Measurements from ENCODE around the gene COL7A1. TPM values are rescaled to one million over a fixed set of nuclear protein-coding genes. Genes with fewer than 3 reads are reported as not detected.

Gene COL7A1
- total RNA-seq, 1 experiment from 2014 or later = 5.2 TPM

DNA sequence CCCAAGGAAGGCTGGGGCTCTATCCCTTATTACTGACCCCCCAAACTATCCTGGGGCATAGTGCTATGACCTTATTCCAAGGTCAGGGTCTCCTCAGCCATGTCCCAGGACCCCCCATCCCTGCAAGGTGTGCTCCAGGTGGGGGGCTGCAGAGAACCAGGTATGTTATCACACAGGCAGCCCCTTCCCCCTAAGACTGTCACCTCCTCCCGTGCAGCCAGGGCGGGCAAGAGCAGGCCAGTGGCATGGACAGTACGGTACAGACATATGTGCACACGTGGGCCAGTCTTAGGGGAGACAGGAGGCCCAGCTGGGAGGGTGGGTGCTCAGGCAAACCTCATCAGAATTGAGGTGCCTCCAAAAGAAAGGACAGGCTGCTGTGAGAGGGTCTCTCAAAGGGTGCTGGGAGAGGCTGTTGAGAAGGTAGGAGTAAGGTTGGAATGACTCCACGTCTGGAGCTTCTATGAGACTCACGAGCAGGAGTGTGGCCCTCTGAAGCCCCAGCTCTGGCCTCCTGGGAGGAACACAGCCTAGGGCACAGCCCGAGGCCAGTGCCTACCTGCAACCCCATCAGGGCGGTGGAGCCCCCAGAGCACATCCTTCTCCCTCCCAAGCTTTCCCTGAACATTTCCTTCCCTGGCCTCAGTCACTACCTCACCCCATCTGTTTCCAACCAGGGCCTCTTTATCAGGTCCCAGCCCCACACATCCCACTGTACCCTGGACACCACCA lies 1.7 kb upstream of the COL7A1 start:
- Mint-ChIP-seq H3K4me3 (ENCODE audit: unreplicated experiment) (no peak overlapping the region), H3K27ac (ENCODE audit: unreplicated experiment) (peak overlapping the region; percentile 12), H3K27me3 (ENCODE audit: insufficient read depth, unreplicated experiment) (no peaks in the 10 kb centered on the region), H3K4me1 (ENCODE audit: low read depth, unreplicated experiment) (peaks cover 7% of the 10 kb centered on the region), H3K36me3 (ENCODE audit: insufficient read depth, unreplicated experiment) (peaks cover 39% of the 10 kb centered on the region), H3K9me3 (ENCODE audit: unreplicated experiment) (no peaks in the 10 kb centered on the region)
- H3K9me3 ChIP-seq = no peaks in the 10 kb centered on the region
- intact Hi-C loops (cut with micrococcal nuclease; ENCODE audit: unreplicated experiment) = no loop called here
- no peaks in the 10 kb centered on the region for H3K27me3 ChIP-seq (replicated peaks; ENCODE audit: control insufficient read depth, insufficient read depth, low read length)
- TF ChIP-seq, protein P1, sequence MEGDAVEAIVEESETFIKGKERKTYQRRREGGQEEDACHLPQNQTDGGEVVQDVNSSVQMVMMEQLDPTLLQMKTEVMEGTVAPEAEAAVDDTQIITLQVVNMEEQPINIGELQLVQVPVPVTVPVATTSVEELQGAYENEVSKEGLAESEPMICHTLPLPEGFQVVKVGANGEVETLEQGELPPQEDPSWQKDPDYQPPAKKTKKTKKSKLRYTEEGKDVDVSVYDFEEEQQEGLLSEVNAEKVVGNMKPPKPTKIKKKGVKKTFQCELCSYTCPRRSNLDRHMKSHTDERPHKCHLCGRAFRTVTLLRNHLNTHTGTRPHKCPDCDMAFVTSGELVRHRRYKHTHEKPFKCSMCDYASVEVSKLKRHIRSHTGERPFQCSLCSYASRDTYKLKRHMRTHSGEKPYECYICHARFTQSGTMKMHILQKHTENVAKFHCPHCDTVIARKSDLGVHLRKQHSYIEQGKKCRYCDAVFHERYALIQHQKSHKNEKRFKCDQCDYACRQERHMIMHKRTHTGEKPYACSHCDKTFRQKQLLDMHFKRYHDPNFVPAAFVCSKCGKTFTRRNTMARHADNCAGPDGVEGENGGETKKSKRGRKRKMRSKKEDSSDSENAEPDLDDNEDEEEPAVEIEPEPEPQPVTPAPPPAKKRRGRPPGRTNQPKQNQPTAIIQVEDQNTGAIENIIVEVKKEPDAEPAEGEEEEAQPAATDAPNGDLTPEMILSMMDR (IDR thresholded peaks at IDR 0.05; ENCODE audit: insufficient read depth in 1 of 2, low read depth in 1 of 2, low read length in 1 of 2, severe bottlenecking in 1 of 2, unreplicated experiment in 1 of 2) = no peak
- ChIA-PET POLR2A (interaction anchor here (1.7 kb wide), 1 partner anchor 150 kb away, joined by 3 read pairs; the partner anchor contains the start of gene ATRIP), CTCF (no interaction called here)
- no TSS peak for BruUV-seq (replicated peaks)
- H3K4me3 ChIP-seq (ENCODE audit: low read depth, low read length) = no peak overlapping the region
- H3K4me1 ChIP-seq = peaks cover 12% of the 10 kb centered on the region
- DNase-seq = no peak
- no peaks in the 10 kb centered on the region; the same call in 1 of the 2 replicates for H3K36me3 ChIP-seq (ENCODE audit: control insufficient read depth, insufficient read depth, low read length)

- H3K4me1 ChIP-seq = peaks cover 12% of the 10 kb centered on the region
- peaks cover 32% of the 10 kb centered on the region for H3K36me3 Mint-ChIP-seq (ENCODE audit: insufficient read depth, unreplicated experiment)
- no peaks in the 10 kb centered on the region for H3K27me3 ChIP-seq (replicated peaks; ENCODE audit: control insufficient read depth, insufficient read depth, low read length)
- no peak overlapping the region for H3K4me3 ChIP-seq (ENCODE audit: low read depth, low read length)
- DNase-seq = no peak
- no TSS peak for BruUV-seq (replicated peaks)
- ChIA-PET CTCF (no interaction called here), POLR2A (no interaction called here)
- H3K36me3 ChIP-seq (ENCODE audit: control insufficient read depth, insufficient read depth, low read length) = no peaks in the 10 kb centered on the region; the same call in 1 of the 2 replicates
- H3K27me3 Mint-ChIP-seq (ENCODE audit: insufficient read depth, unreplicated experiment) = no peaks in the 10 kb centered on the region
- H3K9me3 Mint-ChIP-seq (ENCODE audit: unreplicated experiment) = no peaks in the 10 kb centered on the region
- peak overlapping the region; percentile 34 for H3K27ac Mint-ChIP-seq (ENCODE audit: unreplicated experiment)
- H3K4me3 Mint-ChIP-seq (ENCODE audit: unreplicated experiment) = no peak overlapping the region
- intact Hi-C loops (cut with micrococcal nuclease; ENCODE audit: unreplicated experiment) = no loop called here
- peaks cover 7% of the 10 kb centered on the region for H3K4me1 Mint-ChIP-seq (ENCODE audit: low read depth, unreplicated experiment)
- H3K9me3 ChIP-seq = no peaks in the 10 kb centered on the region
- TF ChIP-seq, protein P1 (IDR thresholded peaks at IDR 0.05; ENCODE audit: insufficient read depth in 1 of 2, low read depth in 1 of 2, low read length in 1 of 2, severe bottlenecking in 1 of 2, unreplicated experiment in 1 of 2) = no peak
Measured at GRCh38 chr3:48596157-48596556, 1.0 kb upstream of the COL7A1 start.

GRCh38 chr3:48595526-48596121 lies 495 bp upstream of the COL7A1 start:
- CTCF ChIA-PET = no interaction called here
- Mint-ChIP-seq H3K27me3 (ENCODE audit: insufficient read depth, unreplicated experiment) (no peaks in the 10 kb centered on the region), H3K36me3 (ENCODE audit: insufficient read depth, unreplicated experiment) (peaks cover 27% of the 10 kb centered on the region), H3K27ac (ENCODE audit: unreplicated experiment) (peak overlapping the region; percentile 34), H3K4me3 (ENCODE audit: unreplicated experiment) (no peak overlapping the region), H3K4me1 (ENCODE audit: low read depth, unreplicated experiment) (peaks cover 7% of the 10 kb centered on the region), H3K9me3 (ENCODE audit: unreplicated experiment) (no peaks in the 10 kb centered on the region)
- Histone ChIP-seq H3K4me1 (peaks cover 12% of the 10 kb centered on the region), H3K4me3 (ENCODE audit: low read depth, low read length) (no peak overlapping the region), H3K36me3 (ENCODE audit: control insufficient read depth, insufficient read depth, low read length) (no peaks in the 10 kb centered on the region; the same call in 1 of the 2 replicates), H3K27me3 (replicated peaks; ENCODE audit: control insufficient read depth, insufficient read depth, low read length) (no peaks in the 10 kb centered on the region), H3K9me3 (no peaks in the 10 kb centered on the region)
- POLR2A ChIA-PET = no interaction called here
- DNase-seq = peak; percentile 25 to 64
- intact Hi-C loops (cut with micrococcal nuclease; ENCODE audit: unreplicated experiment) = no loop called here
- TF ChIP-seq, protein P1 (IDR thresholded peaks at IDR 0.05; ENCODE audit: insufficient read depth in 1 of 2, low read depth in 1 of 2, low read length in 1 of 2, severe bottlenecking in 1 of 2, unreplicated experiment in 1 of 2) = no peak
- BruUV-seq (replicated peaks) = no TSS peak

All from Caco-2 (cell line).